22Rv1 (cell line): ENCODE data around the gene DDR2.

Source experiments
- CTCF ChIP-seq: fragments of 450-650 bp; IDR thresholded peaks from 2 replicates; pipeline ENCODE4 v1.5.1; 2017; ENCODE audit warnings: mild to moderate bottlenecking
- ZFX ChIP-seq: fragments of 450-650 bp; IDR thresholded peaks from 2 replicates; pipeline ENCODE4 v1.6.1; 2017; ENCODE audit warnings: antibody characterized with exemption, borderline replicate concordance

GRCh38 chr1:162734047-162734446 lies 101.8 kb downstream of the DDR2 start:
- no peak for TF ChIP-seq ZFX
- TF ChIP-seq CTCF = no peak
